Esophagus muscularis mucosa (tissue), 4 donors: ENCODE data around the gene KRTAP10-4. TPM values are rescaled to one million over a fixed set of nuclear protein-coding genes. Genes with fewer than 3 reads are reported as not detected.

Experiments used
- DNase-seq: peaks from one replicate; pipeline ENCODE4 v3.0.0-alpha.2; 2017; ENCODE audit errors: extremely low spot score
- H3K27ac ChIP-seq, 4 donors: fragments of 200-600 bp; sonication (generic); replicated peaks in 1 of 4; 1 replicate in 3 of 4; 2 replicates in 1 of 4; pipeline ENCODE4 v1.5.1; 2016 to 2019; ENCODE audit warnings: mild to moderate bottlenecking in 1 of 4
- H3K27me3 ChIP-seq, 4 donors: fragments of 200-600 bp; sonication (generic); one replicate each; pipeline versions ENCODE4 v1.5.1 to v1.6.0; 2016 to 2019
- H3K36me3 ChIP-seq, 4 donors: fragments of 200-600 bp; sonication (generic); one replicate each; pipeline ENCODE4 v1.5.1; 2016 to 2019
- H3K4me1 ChIP-seq, 4 donors: fragments of 200-600 bp; sonication (generic); one replicate each; pipeline ENCODE4 v1.5.1; 2016 to 2019
- H3K4me3 ChIP-seq, 4 donors: fragments of 200-600 bp; sonication (generic); 1 replicate in 2 of 4; 2 replicates in 2 of 4; pipeline ENCODE4 v1.5.1; 2016 to 2019; ENCODE audit warnings: mild to moderate bottlenecking in 4 of 4, moderate library complexity in 1 of 4
- H3K9me3 ChIP-seq, 4 donors: fragments of 200-600 bp; sonication (generic); 1 replicate in 3 of 4; 2 replicates in 1 of 4; pipeline ENCODE4 v1.5.1; 2016 to 2019
- CTCF ChIP-seq, 3 experiments: fragments of 200-600 bp in 2 of 3; fragments of 450-650 bp in 1 of 3; sonication (generic) in 2 of 3; IDR thresholded peaks; one replicate each; pipeline ENCODE4 v1.5.1; 2017 to 2019; ENCODE audit warnings: antibody characterized with exemption in 3 of 3, mild to moderate bottlenecking in 2 of 3, moderate library complexity in 1 of 3
- EP300 ChIP-seq: sonication (generic); formaldehyde crosslinking; IDR thresholded peaks from one replicate; pipeline ENCODE4 v1.6.1; 2017; ENCODE audit warnings: antibody characterized with exemption
- POLR2A ChIP-seq: fragments of 450-650 bp; IDR thresholded peaks from one replicate; pipeline ENCODE4 v1.6.1; 2017; ENCODE audit warnings: antibody characterized with exemption, moderate library complexity, mild to moderate bottlenecking, low read depth
- POLR2AphosphoS5 ChIP-seq, 2 donors: sonication (generic); formaldehyde crosslinking; IDR thresholded peaks; one replicate each; pipeline ENCODE4 v1.6.1; 2017; ENCODE audit warnings: antibody characterized with exemption in 2 of 2
- WGBS: methylation state at CpG from one replicate; pipeline ENCODE4 v1.1.5; 2018; 5-methylcytosine and 5-hydroxymethylcytosine counted together
- intact Hi-C: fragments of 100-400 bp; cut with DNase I; formaldehyde crosslinking; loops from one replicate; pipeline ENCODE4 v1.15.1; 2023
- total RNA-seq, 4 donors: library from RNA; depleted of rRNA; stranded (reverse); fragments of >200 nt; gene quantifications; one replicate each; pipeline versions ENCODE4 v1.1.0 to v1.2.1, GENCODE V29; 2016

KRTAP10-4 gene
- total RNA-seq, 4 donors from 2014 or later = not detected

DNA sequence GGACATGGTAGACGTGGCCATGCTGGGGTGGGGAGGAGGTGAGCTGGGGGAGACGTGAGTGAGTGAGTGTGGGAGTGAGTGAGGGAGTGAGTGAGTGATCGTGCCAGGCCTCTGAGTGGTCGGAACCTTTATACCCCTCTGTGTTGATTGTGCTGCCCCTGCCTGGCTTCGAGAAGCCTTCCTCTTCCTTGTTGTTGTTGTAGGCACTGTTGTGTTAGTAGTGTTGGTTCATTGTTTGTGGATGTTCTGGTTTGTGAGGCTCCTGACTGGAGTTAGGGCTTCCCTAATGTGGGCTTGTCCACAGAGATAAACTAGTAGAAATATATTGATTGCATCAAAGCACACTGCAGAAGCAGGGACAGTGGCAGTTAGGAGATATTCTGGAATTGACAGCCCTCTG, 14.8 kb upstream of the KRTAP10-4 start, which contains the start of gene KRTAP10-3:
KRTAP10-3 (minus strand) TSS at position 101 of the 400 bp plus-strand sequence; CDS start at position 21, 80 bp downstream.
- DNase-seq = peak; percentile 55
- Histone ChIP-seq H3K36me3 (no peaks in the 10 kb centered on the region), H3K9me3 (peaks cover 0 to 18% (median 4%) of the 10 kb centered on the region in 4 donors), H3K27me3 (peaks cover 0 to 34% (median 0%) of the 10 kb centered on the region in 4 donors), H3K4me1 (no peaks in the 10 kb centered on the region), H3K4me3 (no peak within 1 kb of the TSS), H3K27ac (no peak within 1 kb of the TSS)
- TF ChIP-seq EP300 = no peak
- no peak for TF ChIP-seq POLR2A
- TF ChIP-seq CTCF (IDR thresholded peaks at IDR 0.05) = no peak
- no peak for TF ChIP-seq POLR2AphosphoS5 (IDR thresholded peaks at IDR 0.05)
- WGBS = 71% methylated on average over 5 of the region's 5 CpGs
- intact Hi-C loops = no loop called here

GRCh38 chr21:44564099-44564498, 9.4 kb upstream of the KRTAP10-4 start:
- H3K27ac ChIP-seq = no peak overlapping the region
- H3K4me1 ChIP-seq = no peaks in the 10 kb centered on the region
- TF ChIP-seq EP300 (no peak), POLR2A (no peak), POLR2AphosphoS5 (IDR thresholded peaks at IDR 0.05) (no peak), CTCF (IDR thresholded peaks at IDR 0.05) (no peak)
- no peaks in the 10 kb centered on the region for H3K36me3 ChIP-seq
- intact Hi-C loops = no loop called here
- 91% methylated on average over 1 of the region's 1 CpG for WGBS
- peaks cover 0 to 12% (median 0%) of the 10 kb centered on the region in 4 donors for H3K27me3 ChIP-seq
- no peak for DNase-seq
- H3K9me3 ChIP-seq = peaks cover 0 to 12% (median 4%) of the 10 kb centered on the region in 4 donors
- H3K4me3 ChIP-seq = no peak overlapping the region

- no peaks in the 10 kb centered on the region for H3K4me1 ChIP-seq
- H3K9me3 ChIP-seq = peaks cover 0 to 6% (median 2%) of the 10 kb centered on the region in 4 donors
- H3K27ac ChIP-seq = no peak overlapping the region
- H3K36me3 ChIP-seq = no peaks in the 10 kb centered on the region
- no peak overlapping the region for H3K4me3 ChIP-seq
- H3K27me3 ChIP-seq = peaks cover 0 to 21% (median 0%) of the 10 kb centered on the region in 4 donors
- DNase-seq = no peak
- intact Hi-C loops = no loop called here
- TF ChIP-seq CTCF (IDR thresholded peaks at IDR 0.05) (no peak), POLR2AphosphoS5 (IDR thresholded peaks at IDR 0.05) (no peak), POLR2A (no peak), EP300 (no peak)
- WGBS = 84% methylated on average over 1 of the region's 1 CpG
These were observed 8.5 kb upstream of the KRTAP10-4 start for GRCh38 chr21:44564886-44565598.

GRCh38 chr21:44566403-44566802, 7.1 kb upstream of the KRTAP10-4 start:
- Histone ChIP-seq H3K4me3 (no peak overlapping the region), H3K27ac (no peak overlapping the region), H3K27me3 (peaks cover 0 to 26% (median 0%) of the 10 kb centered on the region in 4 donors), H3K36me3 (no peaks in the 10 kb centered on the region), H3K9me3 (peaks cover 0 to 10% (median 5%) of the 10 kb centered on the region in 4 donors), H3K4me1 (no peaks in the 10 kb centered on the region)
- no peak for TF ChIP-seq POLR2A
- no peak for TF ChIP-seq EP300
- no peak for TF ChIP-seq POLR2AphosphoS5 (IDR thresholded peaks at IDR 0.05)
- TF ChIP-seq CTCF (IDR thresholded peaks at IDR 0.05) = no peak
- 58% methylated on average over 1 of the region's 1 CpG for WGBS
- intact Hi-C loops = no loop called here
- DNase-seq = no peak
